GM19193 (cell line): Measurements from ENCODE around the gene RAD51D.

ENCODE experiments used
- POLR2A ChIP-seq: IDR thresholded peaks from 4 replicates; pipeline ENCODE4 v1.6.1; 2011; ENCODE audit not compliant: insufficient read depth, insufficient read length; ENCODE audit errors: extremely low read depth

RAD51D gene

GRCh38 chr17:35119370-35120165 lies at the start of gene RAD51D:
TSS of gene RAD51D (minus strand) at chr17:35119860. CDS start at chr17:35119613, 247 bp downstream.
- TF ChIP-seq POLR2A: peak; percentile 62

GRCh38 chr17:35167666-35168065 lies 48.0 kb upstream of the RAD51D start:
- no peak for TF ChIP-seq POLR2A

DNA sequence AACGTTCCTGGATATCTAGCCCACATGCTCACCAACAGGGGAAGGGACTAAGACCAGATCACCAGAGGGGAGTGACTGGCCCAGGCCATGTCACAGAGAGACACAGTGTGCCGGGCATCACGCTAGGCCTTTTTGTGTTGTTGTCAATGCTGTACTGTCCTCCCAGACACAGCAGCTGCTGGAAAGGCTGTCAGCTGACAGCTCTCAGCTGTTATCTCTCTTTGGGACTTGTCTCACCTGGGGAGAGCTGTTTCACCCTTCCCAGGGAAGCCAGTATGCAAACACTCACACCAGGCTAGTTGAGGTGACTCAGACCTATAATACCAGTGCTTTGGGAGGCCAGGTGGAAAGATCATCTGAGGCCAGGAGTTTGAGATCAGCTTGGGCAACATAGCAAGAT lies 47.4 kb upstream of the RAD51D start:
- TF ChIP-seq POLR2A: no peak

GRCh38 chr17:35166526-35166925 lies 46.9 kb upstream of the RAD51D start:
- TF ChIP-seq POLR2A: no peak

- no peak for TF ChIP-seq POLR2A
Measured at GRCh38 chr17:35164716-35165115, 45.1 kb upstream of the RAD51D start.

- TF ChIP-seq POLR2A: no peak
Measured at GRCh38 chr17:35163886-35164285, 44.2 kb upstream of the RAD51D start.

- TF ChIP-seq POLR2A: no peak
Measured at GRCh38 chr17:35162755-35163154, 43.1 kb upstream of the RAD51D start.

DNA sequence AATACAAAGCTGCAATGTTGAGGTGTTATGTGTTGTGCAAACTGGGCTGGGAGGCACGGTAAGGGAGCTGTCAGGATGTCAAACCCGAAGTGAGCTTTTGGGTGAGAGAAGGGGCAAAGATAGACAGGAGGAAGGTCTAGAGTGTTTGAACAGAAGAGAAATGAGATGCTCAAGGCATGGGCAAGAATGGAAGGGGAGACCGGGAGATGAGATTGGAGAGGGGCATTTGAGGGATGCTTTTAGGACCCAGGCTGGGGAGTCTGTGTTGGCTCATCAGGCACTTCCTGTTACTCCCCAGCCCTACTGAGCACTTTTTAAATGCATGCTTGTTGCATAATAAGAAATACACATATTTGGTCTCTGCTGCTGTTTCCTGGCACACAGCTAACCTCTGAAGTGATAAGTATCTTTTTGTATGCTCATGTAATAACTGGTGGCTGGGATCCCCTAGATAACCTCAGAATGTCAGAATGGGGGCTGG lies 41.7 kb upstream of the RAD51D start:
- no peak for TF ChIP-seq POLR2A

DNA sequence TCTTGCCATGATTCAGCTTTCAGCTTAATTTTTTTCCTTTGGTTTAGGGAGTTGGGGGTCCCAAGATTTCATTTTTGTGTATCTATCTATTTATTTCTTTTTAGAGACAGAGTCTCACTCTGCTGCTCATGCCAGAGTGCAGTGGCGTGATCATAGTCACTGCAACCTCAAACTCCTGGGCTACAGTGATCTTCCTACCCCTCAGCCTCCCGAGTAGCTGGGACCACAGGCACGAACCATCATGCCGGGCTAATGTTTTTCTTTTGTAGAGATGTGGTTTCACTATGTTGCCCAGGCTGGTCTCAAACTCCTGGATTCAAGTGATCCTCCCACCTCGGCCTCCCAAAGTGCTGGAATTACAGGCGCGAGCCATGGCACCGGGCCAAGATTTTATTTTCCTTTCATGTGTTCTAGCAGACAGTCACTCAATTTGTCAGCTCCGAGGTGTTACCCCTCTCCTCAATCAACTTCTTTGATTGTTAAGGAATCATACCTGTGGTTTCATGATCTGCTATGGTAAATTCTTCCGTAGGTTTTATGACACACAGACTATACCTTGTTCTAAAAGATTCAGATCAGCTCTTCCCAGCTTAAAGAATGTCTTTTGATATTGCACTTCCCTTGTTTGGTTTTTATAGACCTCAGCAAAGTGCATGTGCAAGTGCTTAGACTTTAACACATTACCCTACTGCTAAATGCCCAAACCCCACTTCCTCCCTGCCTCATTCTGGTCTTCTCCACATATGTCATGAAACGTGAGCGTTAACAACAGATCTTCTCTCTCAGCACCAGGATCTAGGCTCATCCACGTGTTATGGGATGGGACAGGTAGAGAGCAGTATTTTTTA lies 40.9 kb upstream of the RAD51D start:
- TF ChIP-seq POLR2A: no peak

GRCh38 chr17:35159940-35160339 lies 40.3 kb upstream of the RAD51D start:
- no peak for TF ChIP-seq POLR2A

DNA sequence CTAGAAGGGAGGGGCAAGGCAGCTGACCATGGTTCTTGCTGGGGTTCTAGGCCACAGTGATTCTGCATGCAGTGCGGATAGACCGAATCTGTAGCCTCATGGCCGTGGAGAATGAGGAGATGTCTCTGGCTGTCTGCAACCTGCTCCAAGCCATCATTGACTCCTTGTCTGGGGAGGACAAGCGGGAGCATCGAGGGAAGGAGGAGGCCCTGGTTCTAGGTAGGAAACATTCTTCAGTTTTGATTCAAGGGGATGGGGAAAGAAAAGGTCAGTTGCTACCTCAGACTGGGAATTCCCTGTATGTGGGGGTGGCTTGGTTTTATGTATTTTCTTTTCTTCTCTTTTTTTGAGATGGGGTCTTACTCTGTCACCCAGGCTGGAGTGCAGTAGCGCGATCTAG lies 35.6 kb upstream of the RAD51D start:
- no peak for TF ChIP-seq POLR2A

GRCh38 chr17:35154196-35155165 lies 34.8 kb upstream of the RAD51D start:
- no peak for TF ChIP-seq POLR2A

GRCh38 chr17:35152421-35153140 lies 32.9 kb upstream of the RAD51D start:
- TF ChIP-seq POLR2A: no peak

DNA sequence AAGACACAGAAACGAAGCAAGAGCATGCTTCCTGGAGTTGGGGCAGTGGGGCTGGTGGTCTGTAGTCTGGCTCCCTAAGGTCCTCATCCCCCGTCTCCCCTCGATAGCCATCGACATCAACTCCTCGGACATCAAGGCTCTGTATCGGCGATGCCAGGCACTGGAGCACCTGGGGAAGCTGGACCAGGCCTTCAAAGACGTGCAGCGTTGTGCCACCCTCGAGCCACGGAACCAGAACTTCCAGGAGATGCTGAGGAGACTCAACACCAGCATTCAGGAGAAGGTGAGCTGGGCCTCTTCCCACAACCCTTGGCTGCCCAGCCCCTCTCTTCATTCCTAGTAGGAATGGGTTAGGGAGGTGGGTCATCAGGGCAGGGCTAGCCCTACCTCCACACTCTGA lies 30.3 kb upstream of the RAD51D start:
- no peak for TF ChIP-seq POLR2A
